Mesendoderm (in vitro differentiated cells): Measurements from ENCODE around the gene SKP1.
A peak's percentile ranks its signal among the peaks of the same experiment; 100 is the strongest.

Source experiments
- DNase-seq: peaks from one replicate; pipeline ENCODE4 v3.0.0; 2013
- H2AK5ac ChIP-seq: 2 replicates; pipeline ENCODE4 v1.6.1; 2013; ENCODE audit warnings: low read length, inconsistent platforms
- H2BK120ac ChIP-seq: 2 replicates; pipeline ENCODE4 v1.6.1; 2013; ENCODE audit warnings: low read depth, mild to moderate bottlenecking, low read length, moderate library complexity, mixed read lengths
- H2BK15ac ChIP-seq: replicated peaks from 2 replicates; pipeline ENCODE4 v1.6.1; 2013; ENCODE audit warnings: low read depth, mild to moderate bottlenecking, moderate library complexity
- H2BK5ac ChIP-seq: 2 replicates; pipeline ENCODE4 v1.6.1; 2013; ENCODE audit warnings: low read length, inconsistent platforms
- H3K18ac ChIP-seq: 2 replicates; pipeline ENCODE4 v1.6.1; 2013; ENCODE audit warnings: mild to moderate bottlenecking, low read length, mixed read lengths
- H3K23ac ChIP-seq: one replicate; pipeline ENCODE4 v1.6.1; 2013; ENCODE audit warnings: low read length
- H3K27ac ChIP-seq: 2 replicates; pipeline ENCODE4 v1.5.1; 2013; ENCODE audit warnings: low read depth, mild to moderate bottlenecking, inconsistent platforms, low read length, moderate library complexity
- H3K27me3 ChIP-seq: 2 replicates; pipeline ENCODE4 v1.6.1; 2013; ENCODE audit warnings: low read length, control low read depth, mild to moderate bottlenecking, inconsistent platforms; ENCODE audit not compliant: insufficient read depth, poor library complexity
- H3K36me3 ChIP-seq: 2 replicates; pipeline ENCODE4 v1.6.1; 2013; ENCODE audit warnings: low read length, inconsistent platforms; ENCODE audit not compliant: control insufficient read depth, insufficient read depth
- H3K4ac ChIP-seq: one replicate; pipeline ENCODE4 v1.6.1; 2013; ENCODE audit warnings: low read depth, mild to moderate bottlenecking, low read length, moderate library complexity
- H3K4me1 ChIP-seq: 2 replicates; pipeline ENCODE4 v1.6.1; 2013; ENCODE audit warnings: low read depth, low read length, inconsistent platforms; ENCODE audit not compliant: control insufficient read depth
- H3K4me2 ChIP-seq: 2 replicates; pipeline ENCODE4 v1.6.1; 2013; ENCODE audit warnings: low read length
- H3K4me3 ChIP-seq: 2 replicates; pipeline ENCODE4 v1.5.1; 2013; ENCODE audit warnings: mild to moderate bottlenecking, low read length
- H3K56ac ChIP-seq: one replicate; pipeline ENCODE4 v1.6.1; 2013; ENCODE audit warnings: low read length
- H3K79me1 ChIP-seq: 2 replicates; pipeline ENCODE4 v1.6.1; 2013; ENCODE audit warnings: low read length, inconsistent platforms
- H3K79me2 ChIP-seq: 2 replicates; pipeline ENCODE4 v1.6.1; 2013; ENCODE audit warnings: mild to moderate bottlenecking, low read length; ENCODE audit not compliant: control insufficient read depth, insufficient read depth
- H3K9ac ChIP-seq: 2 replicates; pipeline ENCODE4 v1.6.1; 2013; ENCODE audit warnings: low read length, inconsistent platforms
- H4K5ac ChIP-seq: one replicate; pipeline ENCODE4 v1.6.1; 2013; ENCODE audit warnings: low read length
- H4K8ac ChIP-seq: one replicate; pipeline ENCODE4 v1.6.1; 2013; ENCODE audit warnings: low read depth, mild to moderate bottlenecking, control low read depth, low read length, moderate library complexity
- WGBS: extraction: QIAGEN DNeasy Blood & Tissue Kit; methylation state at CpG from one replicate; pipeline ENCODE4 v1.1.7; 2013; ENCODE audit warnings: low lambda C conversion rate, missing lambda C conversion rate; ENCODE audit not compliant: insufficient coverage; ENCODE audit errors: extremely low coverage; 5-methylcytosine and 5-hydroxymethylcytosine counted together

SKP1 gene

GRCh38 chr5:134127376-134127861 is 49.3 kb downstream of the SKP1 start:
- Histone ChIP-seq H2BK5ac (no peak overlapping the region), H3K56ac (no peak overlapping the region), H3K4ac (no peak overlapping the region), H3K4me2 (no peak overlapping the region), H3K79me1 (peaks cover 28% of the 10 kb centered on the region), H3K23ac (no peak overlapping the region), H3K79me2 (peaks cover 4% of the 10 kb centered on the region), H3K27ac (no peak overlapping the region), H4K8ac (no peak overlapping the region), H4K5ac (no peak overlapping the region), H3K36me3 (no peaks in the 10 kb centered on the region), H3K4me1 (no peaks in the 10 kb centered on the region), H3K9ac (no peak overlapping the region), H3K27me3 (no peaks in the 10 kb centered on the region), H3K4me3 (no peak overlapping the region), H3K18ac (no peak overlapping the region), H2AK5ac (no peak overlapping the region), H2BK15ac (no peak overlapping the region), H2BK120ac (no peak overlapping the region)
- no CpG with 5 or more reads among the region's 15 CpGs for WGBS
- DNase-seq = no peak

- no peak for DNase-seq
- Histone ChIP-seq H3K79me1 (peaks cover 23% of the 10 kb centered on the region), H3K4ac (no peak overlapping the region), H3K56ac (no peak overlapping the region), H3K18ac (no peak overlapping the region), H3K36me3 (no peaks in the 10 kb centered on the region), H4K8ac (no peak overlapping the region), H2BK5ac (no peak overlapping the region), H3K4me2 (no peak overlapping the region), H3K23ac (no peak overlapping the region), H2AK5ac (no peak overlapping the region), H2BK15ac (no peak overlapping the region), H2BK120ac (no peak overlapping the region), H3K4me3 (no peak overlapping the region), H3K27me3 (no peaks in the 10 kb centered on the region), H4K5ac (no peak overlapping the region), H3K79me2 (peaks cover 4% of the 10 kb centered on the region), H3K27ac (no peak overlapping the region), H3K9ac (no peak overlapping the region), H3K4me1 (no peaks in the 10 kb centered on the region)
- no CpG with 5 or more reads among the region's 14 CpGs for WGBS
Observed at GRCh38 chr5:134125039-134126015, 51.4 kb downstream of the SKP1 start.

- H3K36me3 ChIP-seq = no peaks in the 10 kb centered on the region
- no peak overlapping the region for H3K4ac ChIP-seq
- H3K4me1 ChIP-seq = no peaks in the 10 kb centered on the region
- no peak overlapping the region for H3K9ac ChIP-seq
- H3K27me3 ChIP-seq = no peaks in the 10 kb centered on the region
- DNase-seq = no peak
- H2BK5ac ChIP-seq = no peak overlapping the region
- H3K79me2 ChIP-seq = peaks cover 2% of the 10 kb centered on the region
- peak overlapping the region; percentile 12 for H3K56ac ChIP-seq
- no peak overlapping the region for H3K23ac ChIP-seq
- H3K4me2 ChIP-seq = no peak overlapping the region
- H3K27ac ChIP-seq = no peak overlapping the region
- no peak overlapping the region for H3K4me3 ChIP-seq
- H2BK120ac ChIP-seq = no peak overlapping the region
- H2BK15ac ChIP-seq = no peak overlapping the region
- no CpG with 5 or more reads among the region's 8 CpGs for WGBS
- H2AK5ac ChIP-seq = no peak overlapping the region
- no peak overlapping the region for H4K5ac ChIP-seq
- H3K18ac ChIP-seq = no peak overlapping the region
- peaks cover 21% of the 10 kb centered on the region for H3K79me1 ChIP-seq
- H4K8ac ChIP-seq = no peak overlapping the region
Observed at GRCh38 chr5:134124289-134125038, 52.3 kb downstream of the SKP1 start.

- Histone ChIP-seq H3K23ac (no peak overlapping the region), H2BK15ac (no peak overlapping the region), H4K5ac (no peak overlapping the region), H3K4me1 (no peaks in the 10 kb centered on the region), H4K8ac (no peak overlapping the region), H3K4me3 (no peak overlapping the region), H3K9ac (no peak overlapping the region), H2AK5ac (no peak overlapping the region), H3K27ac (no peak overlapping the region), H3K4me2 (no peak overlapping the region), H3K18ac (no peak overlapping the region), H3K79me1 (peaks cover 23% of the 10 kb centered on the region), H2BK5ac (no peak overlapping the region), H2BK120ac (no peak overlapping the region), H3K36me3 (no peaks in the 10 kb centered on the region), H3K4ac (no peak overlapping the region), H3K56ac (no peak overlapping the region), H3K27me3 (no peaks in the 10 kb centered on the region), H3K79me2 (peaks cover 2% of the 10 kb centered on the region)
- DNase-seq = no peak
- WGBS = no CpG with 5 or more reads among the region's 6 CpGs
Observed at GRCh38 chr5:134123360-134123759, 53.4 kb downstream of the SKP1 start.

- Histone ChIP-seq H3K4me2 (no peak overlapping the region), H2BK15ac (no peak overlapping the region), H4K5ac (no peak overlapping the region), H3K4me3 (no peak overlapping the region), H3K27ac (no peak overlapping the region), H3K4ac (no peak overlapping the region), H2BK120ac (no peak overlapping the region), H3K23ac (no peak overlapping the region), H3K56ac (no peak overlapping the region), H2BK5ac (no peak overlapping the region), H4K8ac (no peak overlapping the region), H3K36me3 (no peaks in the 10 kb centered on the region), H3K4me1 (no peaks in the 10 kb centered on the region), H2AK5ac (no peak overlapping the region), H3K79me2 (peaks cover 2% of the 10 kb centered on the region), H3K9ac (no peak overlapping the region), H3K79me1 (peaks cover 25% of the 10 kb centered on the region), H3K27me3 (no peaks in the 10 kb centered on the region), H3K18ac (no peak overlapping the region)
- no CpG with 5 or more reads among the region's 3 CpGs for WGBS
- no peak for DNase-seq
Observed at GRCh38 chr5:134122530-134122929, 54.2 kb downstream of the SKP1 start.
